ENCODE results near the gene BLVRB. TPM values are rescaled to one million over a fixed set of nuclear protein-coding genes. Genes with fewer than 3 reads are reported as not detected.

Gene BLVRB
- total and polyA plus RNA-seq, 2 of the 8 experiments (the other 6 are each of a cell fraction or from before 2014, with no cell fraction given): 28.7 to 182 TPM

DNA sequence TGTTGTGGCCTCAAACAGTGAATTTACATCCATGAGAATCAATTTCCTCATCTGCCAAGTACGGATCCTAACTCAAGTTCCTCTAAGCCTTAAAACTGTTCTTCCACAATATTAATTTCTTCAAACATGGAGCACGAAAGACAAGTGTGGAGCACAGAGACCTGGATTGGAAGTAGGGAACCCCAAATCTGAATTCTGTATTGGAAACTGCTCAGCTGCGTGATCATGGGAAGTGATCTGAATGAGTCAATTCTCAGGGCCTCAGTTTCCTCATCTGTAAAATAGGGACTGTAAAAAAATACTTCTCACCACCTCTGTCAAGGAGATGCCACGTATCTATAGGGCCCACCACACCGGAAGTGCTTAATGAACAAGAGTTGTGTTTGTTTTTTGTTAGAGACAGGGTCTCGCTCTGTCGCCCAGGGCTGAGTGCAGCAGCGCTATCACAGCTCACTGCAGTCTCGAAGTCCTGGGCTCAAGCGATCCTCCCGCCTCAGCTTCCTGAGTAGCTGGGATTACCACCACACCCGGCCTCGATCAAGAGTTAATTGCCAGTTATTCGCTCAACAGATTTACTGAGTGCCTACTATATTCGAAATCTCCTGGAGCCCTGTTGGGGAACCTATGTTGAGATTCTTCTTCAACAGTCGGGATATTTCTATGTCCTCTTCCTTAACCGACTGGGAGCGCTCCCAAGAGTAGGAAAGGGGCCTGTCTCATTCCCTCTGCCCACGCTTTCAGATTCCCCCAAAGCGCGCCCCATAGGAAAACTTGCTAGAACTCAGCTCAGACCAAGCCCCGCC, 23.0 kb downstream of the BLVRB start (continued):
- TF ChIP-seq, protein P1, sequence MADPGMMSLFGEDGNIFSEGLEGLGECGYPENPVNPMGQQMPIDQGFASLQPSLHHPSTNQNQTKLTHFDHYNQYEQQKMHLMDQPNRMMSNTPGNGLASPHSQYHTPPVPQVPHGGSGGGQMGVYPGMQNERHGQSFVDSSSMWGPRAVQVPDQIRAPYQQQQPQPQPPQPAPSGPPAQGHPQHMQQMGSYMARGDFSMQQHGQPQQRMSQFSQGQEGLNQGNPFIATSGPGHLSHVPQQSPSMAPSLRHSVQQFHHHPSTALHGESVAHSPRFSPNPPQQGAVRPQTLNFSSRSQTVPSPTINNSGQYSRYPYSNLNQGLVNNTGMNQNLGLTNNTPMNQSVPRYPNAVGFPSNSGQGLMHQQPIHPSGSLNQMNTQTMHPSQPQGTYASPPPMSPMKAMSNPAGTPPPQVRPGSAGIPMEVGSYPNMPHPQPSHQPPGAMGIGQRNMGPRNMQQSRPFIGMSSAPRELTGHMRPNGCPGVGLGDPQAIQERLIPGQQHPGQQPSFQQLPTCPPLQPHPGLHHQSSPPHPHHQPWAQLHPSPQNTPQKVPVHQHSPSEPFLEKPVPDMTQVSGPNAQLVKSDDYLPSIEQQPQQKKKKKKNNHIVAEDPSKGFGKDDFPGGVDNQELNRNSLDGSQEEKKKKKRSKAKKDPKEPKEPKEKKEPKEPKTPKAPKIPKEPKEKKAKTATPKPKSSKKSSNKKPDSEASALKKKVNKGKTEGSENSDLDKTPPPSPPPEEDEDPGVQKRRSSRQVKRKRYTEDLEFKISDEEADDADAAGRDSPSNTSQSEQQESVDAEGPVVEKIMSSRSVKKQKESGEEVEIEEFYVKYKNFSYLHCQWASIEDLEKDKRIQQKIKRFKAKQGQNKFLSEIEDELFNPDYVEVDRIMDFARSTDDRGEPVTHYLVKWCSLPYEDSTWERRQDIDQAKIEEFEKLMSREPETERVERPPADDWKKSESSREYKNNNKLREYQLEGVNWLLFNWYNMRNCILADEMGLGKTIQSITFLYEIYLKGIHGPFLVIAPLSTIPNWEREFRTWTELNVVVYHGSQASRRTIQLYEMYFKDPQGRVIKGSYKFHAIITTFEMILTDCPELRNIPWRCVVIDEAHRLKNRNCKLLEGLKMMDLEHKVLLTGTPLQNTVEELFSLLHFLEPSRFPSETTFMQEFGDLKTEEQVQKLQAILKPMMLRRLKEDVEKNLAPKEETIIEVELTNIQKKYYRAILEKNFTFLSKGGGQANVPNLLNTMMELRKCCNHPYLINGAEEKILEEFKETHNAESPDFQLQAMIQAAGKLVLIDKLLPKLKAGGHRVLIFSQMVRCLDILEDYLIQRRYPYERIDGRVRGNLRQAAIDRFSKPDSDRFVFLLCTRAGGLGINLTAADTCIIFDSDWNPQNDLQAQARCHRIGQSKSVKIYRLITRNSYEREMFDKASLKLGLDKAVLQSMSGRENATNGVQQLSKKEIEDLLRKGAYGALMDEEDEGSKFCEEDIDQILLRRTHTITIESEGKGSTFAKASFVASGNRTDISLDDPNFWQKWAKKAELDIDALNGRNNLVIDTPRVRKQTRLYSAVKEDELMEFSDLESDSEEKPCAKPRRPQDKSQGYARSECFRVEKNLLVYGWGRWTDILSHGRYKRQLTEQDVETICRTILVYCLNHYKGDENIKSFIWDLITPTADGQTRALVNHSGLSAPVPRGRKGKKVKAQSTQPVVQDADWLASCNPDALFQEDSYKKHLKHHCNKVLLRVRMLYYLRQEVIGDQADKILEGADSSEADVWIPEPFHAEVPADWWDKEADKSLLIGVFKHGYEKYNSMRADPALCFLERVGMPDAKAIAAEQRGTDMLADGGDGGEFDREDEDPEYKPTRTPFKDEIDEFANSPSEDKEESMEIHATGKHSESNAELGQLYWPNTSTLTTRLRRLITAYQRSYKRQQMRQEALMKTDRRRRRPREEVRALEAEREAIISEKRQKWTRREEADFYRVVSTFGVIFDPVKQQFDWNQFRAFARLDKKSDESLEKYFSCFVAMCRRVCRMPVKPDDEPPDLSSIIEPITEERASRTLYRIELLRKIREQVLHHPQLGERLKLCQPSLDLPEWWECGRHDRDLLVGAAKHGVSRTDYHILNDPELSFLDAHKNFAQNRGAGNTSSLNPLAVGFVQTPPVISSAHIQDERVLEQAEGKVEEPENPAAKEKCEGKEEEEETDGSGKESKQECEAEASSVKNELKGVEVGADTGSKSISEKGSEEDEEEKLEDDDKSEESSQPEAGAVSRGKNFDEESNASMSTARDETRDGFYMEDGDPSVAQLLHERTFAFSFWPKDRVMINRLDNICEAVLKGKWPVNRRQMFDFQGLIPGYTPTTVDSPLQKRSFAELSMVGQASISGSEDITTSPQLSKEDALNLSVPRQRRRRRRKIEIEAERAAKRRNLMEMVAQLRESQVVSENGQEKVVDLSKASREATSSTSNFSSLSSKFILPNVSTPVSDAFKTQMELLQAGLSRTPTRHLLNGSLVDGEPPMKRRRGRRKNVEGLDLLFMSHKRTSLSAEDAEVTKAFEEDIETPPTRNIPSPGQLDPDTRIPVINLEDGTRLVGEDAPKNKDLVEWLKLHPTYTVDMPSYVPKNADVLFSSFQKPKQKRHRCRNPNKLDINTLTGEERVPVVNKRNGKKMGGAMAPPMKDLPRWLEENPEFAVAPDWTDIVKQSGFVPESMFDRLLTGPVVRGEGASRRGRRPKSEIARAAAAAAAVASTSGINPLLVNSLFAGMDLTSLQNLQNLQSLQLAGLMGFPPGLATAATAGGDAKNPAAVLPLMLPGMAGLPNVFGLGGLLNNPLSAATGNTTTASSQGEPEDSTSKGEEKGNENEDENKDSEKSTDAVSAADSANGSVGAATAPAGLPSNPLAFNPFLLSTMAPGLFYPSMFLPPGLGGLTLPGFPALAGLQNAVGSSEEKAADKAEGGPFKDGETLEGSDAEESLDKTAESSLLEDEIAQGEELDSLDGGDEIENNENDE (IDR thresholded peaks at IDR 0.05; ENCODE audit: insufficient replicate concordance, low read length): no peak
- TF ChIP-seq ZNF274 (IDR thresholded peaks at IDR 0.05; ENCODE audit: borderline replicate concordance, extremely low read depth, low read length) (no peak), KDM1A (IDR thresholded peaks at IDR 0.05; ENCODE audit: borderline replicate concordance, low read length) (0 out of 2 replicates have a peak, but pooled peaks have one; percentile 9), EGR1 (IDR thresholded peaks at IDR 0.05; ENCODE audit: borderline replicate concordance, low read depth, low read length) (peak; percentile 74), CHD2 (IDR thresholded peaks at IDR 0.05; ENCODE audit: low read length) (no peak), JUN (IDR thresholded peaks at IDR 0.05; ENCODE audit: low read depth, low read length) (no peak), TEAD4 (IDR thresholded peaks at IDR 0.05; ENCODE audit: low read depth, low read length) (no peak), YY1 (IDR thresholded peaks at IDR 0.05; ENCODE audit: low read depth, low read length) (no peak), SIRT6 (IDR thresholded peaks at IDR 0.05; ENCODE audit: low read length) (no peak), CHD1 (IDR thresholded peaks at IDR 0.05; ENCODE audit: low read depth, low read length) (no peak), PHF8 (conservative IDR thresholded peaks at IDR 0.05; ENCODE audit: low read depth, low read length) (no peak)

All from H1 (cell line).